ENCODE data around the gene IFT43.

DNA sequence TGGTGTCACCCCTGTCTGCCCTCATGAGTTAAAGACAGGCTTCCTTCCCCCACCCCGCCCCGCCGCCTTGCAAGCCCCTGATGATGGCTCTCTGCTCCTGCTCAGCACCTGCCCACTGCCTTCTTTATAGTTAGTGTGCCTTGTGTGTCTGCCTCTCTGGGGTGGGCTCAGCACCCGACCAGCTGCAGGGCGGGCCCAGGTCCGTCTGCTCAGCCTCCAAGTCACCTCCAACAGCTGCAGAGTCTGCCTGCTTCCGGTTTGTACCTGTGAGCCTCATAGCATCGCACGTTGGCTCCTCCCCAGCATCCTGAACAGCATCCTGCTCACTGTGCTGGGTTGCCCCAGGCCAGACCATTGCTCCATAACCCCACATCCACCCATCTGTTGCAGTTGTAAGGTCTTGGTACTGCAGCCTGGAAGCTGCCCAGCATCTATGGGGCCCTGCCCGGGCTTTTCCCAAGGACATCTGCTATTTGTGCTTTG lies 7.3 kb upstream of the IFT43 start:
- TF ChIP-seq, protein P1, sequence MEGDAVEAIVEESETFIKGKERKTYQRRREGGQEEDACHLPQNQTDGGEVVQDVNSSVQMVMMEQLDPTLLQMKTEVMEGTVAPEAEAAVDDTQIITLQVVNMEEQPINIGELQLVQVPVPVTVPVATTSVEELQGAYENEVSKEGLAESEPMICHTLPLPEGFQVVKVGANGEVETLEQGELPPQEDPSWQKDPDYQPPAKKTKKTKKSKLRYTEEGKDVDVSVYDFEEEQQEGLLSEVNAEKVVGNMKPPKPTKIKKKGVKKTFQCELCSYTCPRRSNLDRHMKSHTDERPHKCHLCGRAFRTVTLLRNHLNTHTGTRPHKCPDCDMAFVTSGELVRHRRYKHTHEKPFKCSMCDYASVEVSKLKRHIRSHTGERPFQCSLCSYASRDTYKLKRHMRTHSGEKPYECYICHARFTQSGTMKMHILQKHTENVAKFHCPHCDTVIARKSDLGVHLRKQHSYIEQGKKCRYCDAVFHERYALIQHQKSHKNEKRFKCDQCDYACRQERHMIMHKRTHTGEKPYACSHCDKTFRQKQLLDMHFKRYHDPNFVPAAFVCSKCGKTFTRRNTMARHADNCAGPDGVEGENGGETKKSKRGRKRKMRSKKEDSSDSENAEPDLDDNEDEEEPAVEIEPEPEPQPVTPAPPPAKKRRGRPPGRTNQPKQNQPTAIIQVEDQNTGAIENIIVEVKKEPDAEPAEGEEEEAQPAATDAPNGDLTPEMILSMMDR (IDR thresholded peaks at IDR 0.05 in 2 of 3, conservative IDR thresholded peaks at IDR 0.05 in 1 of 3; ENCODE audit: borderline replicate concordance in 1 of 3, insufficient read depth in 1 of 3, low read depth in 2 of 3, low read length in 2 of 3): no peak
- no peak for TF ChIP-seq CEBPB (IDR thresholded peaks at IDR 0.05; ENCODE audit: low read depth)
- TF ChIP-seq CBX3 (IDR thresholded peaks at IDR 0.05; ENCODE audit: low read depth): no peak
- TF ChIP-seq EZH2 (IDR thresholded peaks at IDR 0.05): no peak
- no peak for TF ChIP-seq JUND (IDR thresholded peaks at IDR 0.05)
- TF ChIP-seq SIN3A (IDR thresholded peaks at IDR 0.05; ENCODE audit: low read depth): no peak
- TF ChIP-seq ZFX (IDR thresholded peaks at IDR 0.05): no peak
- TF ChIP-seq POLR2A (IDR thresholded peaks at IDR 0.05; ENCODE audit: borderline replicate concordance, extremely low read depth, insufficient read depth, insufficient read length): no peak
- no peak for TF ChIP-seq YY1 (IDR thresholded peaks at IDR 0.05; ENCODE audit: extremely low read depth, insufficient replicate concordance, low read depth, low read length)
- no peak for TF ChIP-seq RAD21 (IDR thresholded peaks at IDR 0.05; ENCODE audit: low read depth)

Data from HCT116 (cell line).